Epithelial cell of esophagus (primary cell): ENCODE measurements around the gene RBL1.
A peak's percentile ranks its signal among the peaks of the same experiment; 100 is the strongest.
"Not testable (repeated sequence)": the region's sequence is repeated elsewhere in the genome, so short reads cannot be mapped to it uniquely, and the experiment has no call there.

Experiments used
- DNase-seq: peaks from one replicate; pipeline ENCODE4 v3.0.0; 2010; ENCODE audit warnings: low read depth
- H3K4me3 ChIP-seq: 2 replicates; pipeline ENCODE4 v1.5.1; 2011; ENCODE audit warnings: mild to moderate bottlenecking, low read length, control low read depth
- CTCF ChIP-seq: IDR thresholded peaks from 2 replicates; pipeline ENCODE4 v1.5.1; 2011; ENCODE audit warnings: low read depth, mild to moderate bottlenecking, low read length, control low read depth, inconsistent platforms; ENCODE audit not compliant: insufficient read depth; ENCODE audit errors: missing control alignments

RBL1 gene

GRCh38 chr20:37042986-37043972 is 52.5 kb downstream of the RBL1 start:
- DNase-seq, result no peak
- TF ChIP-seq CTCF, result no peak
- no peak overlapping the region for H3K4me3 ChIP-seq

DNA sequence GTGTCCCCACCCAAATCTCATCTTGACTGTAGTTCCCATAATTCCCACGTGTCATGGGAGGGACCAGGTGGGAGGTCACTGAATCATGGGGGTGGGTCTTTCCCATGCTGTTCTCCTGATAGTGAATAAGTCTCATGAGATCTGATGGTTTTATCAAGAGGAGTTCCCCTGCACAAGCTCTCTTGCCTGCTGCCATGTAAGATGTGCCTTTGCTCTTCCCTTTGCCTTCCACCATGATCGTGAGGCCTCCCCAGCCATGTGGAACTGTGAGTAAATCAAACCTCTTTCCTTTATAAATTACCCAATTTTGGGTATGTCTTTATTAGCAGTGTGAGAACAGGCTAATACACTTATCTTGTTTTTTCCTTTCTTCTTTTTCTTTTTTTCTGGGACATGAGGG is 56.4 kb downstream of the RBL1 start:
- DNase-seq, H3K4me3 ChIP-seq: not testable (repeated sequence)

DNA sequence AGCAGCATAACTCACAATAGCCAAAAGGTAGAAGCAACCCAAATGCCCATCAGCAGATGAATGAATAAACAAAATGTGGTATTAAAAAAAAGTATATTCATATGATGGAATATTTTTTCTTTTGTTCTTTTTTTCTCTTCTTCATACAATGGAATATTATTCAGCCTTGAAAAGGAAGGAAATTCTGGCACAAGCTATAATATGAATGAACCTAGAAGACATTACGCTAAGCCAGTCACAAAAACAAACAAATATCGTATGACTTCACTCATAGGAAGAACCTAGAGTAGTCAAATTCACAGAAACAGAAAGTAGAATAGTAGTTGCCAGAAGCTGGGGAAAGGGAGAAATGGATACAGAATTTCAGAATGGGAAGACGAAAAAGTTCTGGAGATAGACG is 63.7 kb downstream of the RBL1 start:
- H3K4me3 ChIP-seq, result no peak overlapping the region
- TF ChIP-seq CTCF, result no peak
- DNase-seq, result no peak

GRCh38 chr20:37020636-37021035 is 75.2 kb downstream of the RBL1 start:
- TF ChIP-seq CTCF, result no peak
- no peak overlapping the region for H3K4me3 ChIP-seq
- DNase-seq, result no peak

DNA sequence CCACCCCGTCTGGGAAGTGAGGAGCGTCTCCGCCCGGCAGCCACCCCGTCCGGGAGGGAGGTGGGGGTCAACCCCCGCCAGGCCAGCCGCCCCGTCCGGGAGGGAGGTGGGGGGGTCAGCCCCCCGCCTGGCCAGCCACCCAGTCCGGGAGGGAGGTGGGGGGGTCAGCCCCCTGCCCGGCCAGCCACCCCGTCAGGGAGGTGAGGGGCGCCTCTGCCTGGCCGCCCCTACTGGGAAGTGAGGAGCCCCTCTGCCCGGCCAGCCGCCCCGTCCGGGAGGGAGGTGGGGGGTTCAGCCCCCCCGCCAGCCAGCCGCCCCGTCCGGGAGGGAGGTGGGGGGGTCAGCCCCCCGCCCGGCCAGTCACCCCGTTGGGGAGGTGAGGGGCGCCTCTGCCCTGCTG is 83.2 kb downstream of the RBL1 start:
- not testable (repeated sequence) for DNase-seq, H3K4me3 ChIP-seq

DNA sequence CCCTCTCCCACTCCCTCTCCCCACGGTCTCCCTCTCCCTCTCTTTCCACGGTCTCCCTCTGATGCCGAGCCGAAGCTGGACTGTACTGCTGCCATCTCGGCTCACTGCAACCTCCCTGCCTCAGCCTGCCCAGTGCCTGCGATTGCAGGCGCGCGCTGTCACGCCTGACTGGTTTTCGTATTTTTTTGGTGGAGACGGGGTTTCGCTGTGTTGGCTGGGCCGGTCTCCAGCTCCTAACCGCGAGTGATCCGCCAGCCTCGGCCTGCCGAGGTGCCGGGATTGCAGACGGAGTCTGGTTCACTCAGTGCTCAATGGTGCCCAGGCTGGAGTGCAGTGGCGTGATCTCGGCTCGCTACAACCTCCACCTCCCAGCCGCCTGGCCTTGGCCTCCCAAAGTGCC is 83.9 kb downstream of the RBL1 start:
- H3K4me3 ChIP-seq, DNase-seq: not testable (repeated sequence)

GRCh38 chr20:37011147-37011546 is 84.7 kb downstream of the RBL1 start:
- DNase-seq, result no peak
- no peak for TF ChIP-seq CTCF
- no peak overlapping the region for H3K4me3 ChIP-seq

GRCh38 chr20:37007898-37008649 is 87.7 kb downstream of the RBL1 start:
- H3K4me3 ChIP-seq, result no peak overlapping the region
- peak; percentile 42 for DNase-seq
- peak; percentile 2 for TF ChIP-seq CTCF

- H3K4me3 ChIP-seq, DNase-seq: not testable (repeated sequence)
Measured at GRCh38 chr20:37005062-37005942, 90.5 kb downstream of the RBL1 start.

DNA sequence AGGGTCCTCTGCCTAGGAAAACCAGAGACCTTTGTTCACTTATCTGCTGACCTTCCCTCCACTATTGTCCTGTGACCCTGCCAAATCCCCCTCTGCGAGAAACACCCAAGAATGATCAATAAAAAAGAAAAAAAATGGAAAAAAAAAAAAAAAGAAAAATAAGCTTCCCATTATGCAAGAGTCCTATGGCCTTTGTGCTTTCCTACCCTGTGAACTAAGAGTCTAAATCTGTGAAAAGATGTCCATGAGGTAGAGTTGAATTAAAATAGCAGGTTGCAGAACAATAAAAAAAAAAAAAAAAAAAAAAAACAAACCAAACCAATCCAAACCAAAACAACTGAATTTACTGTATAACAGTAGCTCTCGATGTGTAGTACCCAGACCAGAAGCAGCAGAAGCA is 94.2 kb downstream of the RBL1 start:
- not testable (repeated sequence) for DNase-seq, H3K4me3 ChIP-seq

GRCh38 chr20:37000171-37000570 is 95.6 kb downstream of the RBL1 start:
- DNase-seq, result not testable (repeated sequence)

More at GRCh38 chr20:37000171-37000570, 95.6 kb downstream of the RBL1 start:
- not testable (repeated sequence) for H3K4me3 ChIP-seq
